Activated CD8-positive, alpha-beta memory T cell treated with anti-CD3 and anti-CD28 coated beads for 24 hours (primary cell): ENCODE data around the gene LHPP.
A peak's percentile ranks its signal among the peaks of the same experiment; 100 is the strongest.

Experiments used
- DNase-seq: peaks from one replicate; pipeline ENCODE4 v3.0.0-alpha.2; 2020

LHPP gene

DNA sequence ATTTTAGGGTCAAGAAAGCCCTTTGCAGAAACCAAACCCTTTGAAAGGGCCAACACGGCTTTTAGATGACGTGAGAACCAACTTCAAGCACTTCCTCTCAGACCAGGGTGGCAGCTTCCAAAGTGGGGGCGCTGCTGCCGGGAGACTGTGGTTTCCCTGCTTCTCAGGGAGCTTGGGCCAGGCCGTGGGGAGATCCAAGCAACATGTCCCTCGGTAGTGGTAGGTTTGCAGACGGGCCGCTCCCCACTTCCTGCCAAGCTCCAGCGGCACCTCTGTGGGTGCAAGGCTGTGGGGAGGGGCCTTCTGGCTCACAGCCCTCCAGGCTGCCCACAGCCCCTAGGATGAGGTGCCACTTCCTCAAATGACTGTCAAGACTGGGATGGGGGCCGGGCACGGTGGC is 150.1 kb downstream of the LHPP start:
- peak; percentile 75 for DNase-seq

DNA sequence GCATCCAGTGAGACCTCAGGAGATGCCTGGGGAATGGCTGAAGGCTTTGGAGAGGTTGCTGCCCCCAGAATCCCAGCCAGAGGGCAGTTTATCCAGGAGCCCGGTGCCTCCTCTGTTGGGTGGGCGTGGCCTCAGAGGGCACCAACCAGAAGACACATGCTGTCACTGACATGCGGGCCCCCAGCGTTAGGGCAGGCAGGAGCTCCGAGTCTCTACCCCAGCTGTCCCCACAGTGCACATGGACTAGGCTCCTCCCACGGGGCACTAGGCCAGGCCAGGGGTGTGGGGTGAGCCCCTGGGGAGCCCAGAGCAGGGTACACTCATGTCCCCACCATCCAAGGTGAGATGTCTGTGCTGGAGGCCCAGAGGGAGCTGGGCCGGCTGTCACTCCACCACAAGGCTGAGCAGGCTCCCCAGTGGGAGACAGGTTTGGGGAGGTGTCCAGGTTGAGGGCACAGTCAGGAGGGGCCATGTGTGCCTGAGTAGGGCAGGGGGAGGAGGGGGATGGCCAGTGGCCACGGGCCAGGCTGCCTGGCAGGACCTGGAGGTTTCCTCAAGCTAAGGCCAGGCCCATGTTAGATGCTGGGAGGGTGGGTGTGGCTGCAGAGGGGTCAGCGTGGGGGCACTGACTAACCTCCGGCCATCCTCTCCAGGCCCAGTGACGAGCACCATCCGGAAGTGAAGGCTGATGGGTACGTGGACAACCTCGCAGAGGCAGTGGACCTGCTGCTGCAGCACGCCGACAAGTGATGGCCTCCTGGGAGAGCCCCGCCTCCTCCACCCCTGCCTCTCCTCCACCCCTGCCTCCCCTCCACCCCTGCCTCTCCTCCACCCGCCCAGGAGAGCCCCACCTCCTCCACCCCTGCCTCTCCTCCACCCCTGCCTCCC is 151.2 kb downstream of the LHPP start:
- DNase-seq: no peak

DNA sequence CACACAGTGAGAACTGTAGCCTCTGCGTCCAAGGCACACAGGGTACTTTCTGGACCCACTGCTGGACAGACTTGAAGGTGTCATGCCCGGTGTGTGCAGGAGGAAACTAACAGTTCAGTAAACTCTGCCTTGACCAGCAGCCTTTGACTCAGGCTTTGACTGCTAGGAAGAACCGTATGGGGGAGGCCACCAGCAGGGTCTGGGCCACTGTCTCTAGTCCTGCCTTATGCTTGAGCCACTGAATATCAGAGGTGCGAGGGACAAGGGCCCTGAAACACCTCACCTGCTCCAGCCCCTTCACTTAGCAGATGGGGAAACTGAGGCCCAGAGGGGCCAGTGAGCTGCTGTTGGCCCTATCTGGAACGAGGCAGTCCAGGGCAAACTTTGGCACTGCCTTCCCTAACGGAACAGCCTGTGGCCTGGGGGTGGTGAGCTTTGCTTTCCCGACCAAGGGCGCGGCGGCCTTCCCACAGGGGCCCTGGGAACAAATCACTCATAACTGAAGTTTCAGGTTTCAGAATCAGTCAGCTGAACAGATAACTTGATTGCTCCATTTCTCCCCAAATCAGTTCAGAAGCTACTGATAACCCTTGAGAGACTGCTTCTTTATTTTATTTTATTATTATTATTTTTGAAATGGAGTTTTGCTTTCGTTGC is 152.5 kb downstream of the LHPP start:
- DNase-seq: peak; percentile 79

DNA sequence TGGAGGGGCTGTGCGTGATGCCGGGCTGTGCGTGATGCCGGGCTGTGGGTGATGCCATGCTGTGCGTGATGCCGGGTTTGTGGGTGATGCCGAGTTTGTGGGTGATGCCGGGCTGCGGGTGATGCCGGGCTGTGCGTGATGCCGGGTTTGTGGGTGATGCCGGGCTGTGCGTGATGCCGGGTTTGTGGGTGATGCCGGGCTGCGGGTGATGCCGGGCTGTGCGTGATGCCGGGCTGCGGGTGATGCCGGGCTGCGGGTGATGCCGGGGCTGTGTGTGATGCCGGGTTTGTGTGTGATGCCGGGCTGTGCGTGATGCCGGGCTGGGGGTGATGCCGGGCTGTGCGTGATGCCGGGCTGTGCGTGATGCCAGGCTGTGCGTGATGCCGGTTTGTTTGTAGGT is 153.6 kb downstream of the LHPP start:
- DNase-seq: no peak

DNA sequence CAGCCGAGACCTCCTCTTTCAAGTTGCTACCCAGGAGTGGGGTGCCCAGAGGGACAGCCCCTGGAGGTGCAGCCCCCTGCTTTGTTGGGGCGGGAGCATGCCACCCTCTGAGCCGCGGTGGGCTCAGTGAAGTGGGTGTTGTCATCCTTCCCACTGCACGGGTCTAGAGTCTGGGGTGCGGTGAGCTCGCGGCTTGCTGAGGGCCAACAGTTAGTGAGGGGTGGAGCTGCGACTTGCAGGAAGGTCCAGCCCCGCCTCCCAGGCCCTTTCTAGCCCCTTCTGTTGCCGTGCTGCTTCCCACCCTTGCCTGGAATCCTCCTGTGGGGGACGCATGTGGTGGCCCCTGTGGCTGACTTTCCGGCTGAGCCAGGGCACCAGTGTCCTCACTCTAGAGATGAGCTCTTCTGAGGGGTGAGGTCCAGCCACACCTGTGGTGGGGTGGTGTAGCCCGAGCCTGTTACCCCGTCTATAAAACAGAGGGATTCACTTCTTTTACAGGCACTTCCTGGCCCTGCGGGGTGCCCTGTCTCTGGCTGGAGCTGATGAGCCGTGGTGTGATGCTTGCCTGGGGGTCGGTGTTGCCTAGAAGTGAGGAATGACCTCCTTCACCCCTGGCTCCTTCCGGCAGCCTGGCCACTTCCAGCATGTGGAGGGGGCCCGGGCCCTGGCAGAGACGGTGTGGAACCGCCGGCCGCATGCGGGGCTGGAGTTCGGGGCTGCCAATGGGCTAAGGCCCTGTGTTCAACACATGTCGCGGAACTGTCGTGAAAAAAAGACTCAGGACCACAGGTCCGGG is 154.6 kb downstream of the LHPP start:
- DNase-seq: no peak

DNA sequence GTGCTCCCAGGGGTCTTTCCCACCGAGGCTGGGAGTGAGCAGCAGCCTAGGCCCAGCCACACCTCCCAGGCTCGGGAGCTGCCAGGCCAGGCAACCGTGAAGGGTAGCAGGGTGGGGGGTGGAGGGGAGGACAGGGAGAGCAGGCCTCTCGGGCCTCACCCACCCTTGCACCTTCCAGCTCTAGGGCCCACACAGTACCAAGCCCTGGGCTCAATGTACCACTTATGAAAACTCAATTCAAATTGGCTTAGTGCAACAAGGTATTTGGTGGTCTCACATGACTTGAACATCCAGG is 155.2 kb downstream of the LHPP start:
- DNase-seq: no peak

DNA sequence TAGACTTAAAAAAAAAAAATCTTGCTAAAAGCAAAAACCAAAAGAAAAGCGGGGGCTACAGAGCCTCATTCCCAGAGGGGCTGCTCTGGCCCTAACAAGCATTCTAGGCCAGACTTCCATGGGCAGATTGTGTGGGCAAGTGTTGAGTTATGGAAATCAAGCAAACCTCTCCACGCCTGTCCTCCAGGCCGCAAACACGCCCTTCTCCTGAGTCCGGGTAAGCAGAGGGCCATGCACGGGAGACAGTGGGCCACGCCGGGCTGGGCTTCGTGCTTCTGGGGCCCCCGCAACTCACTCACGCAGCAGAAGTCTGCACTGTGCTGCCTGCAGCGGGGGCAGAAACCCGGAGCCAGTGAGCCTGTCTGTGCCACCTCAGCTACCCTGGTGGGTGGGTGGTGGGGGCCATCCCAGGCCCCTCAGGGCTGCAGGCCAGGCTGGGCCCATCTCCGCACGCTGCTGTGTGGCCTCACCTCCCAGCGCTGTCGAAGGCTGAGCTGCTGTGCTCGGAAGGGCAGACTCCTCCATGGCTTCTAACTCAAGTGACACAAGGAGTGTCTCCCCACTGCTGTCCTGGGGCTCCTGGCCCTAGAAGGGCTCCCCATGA is 156.9 kb downstream of the LHPP start:
- DNase-seq: no peak

DNA sequence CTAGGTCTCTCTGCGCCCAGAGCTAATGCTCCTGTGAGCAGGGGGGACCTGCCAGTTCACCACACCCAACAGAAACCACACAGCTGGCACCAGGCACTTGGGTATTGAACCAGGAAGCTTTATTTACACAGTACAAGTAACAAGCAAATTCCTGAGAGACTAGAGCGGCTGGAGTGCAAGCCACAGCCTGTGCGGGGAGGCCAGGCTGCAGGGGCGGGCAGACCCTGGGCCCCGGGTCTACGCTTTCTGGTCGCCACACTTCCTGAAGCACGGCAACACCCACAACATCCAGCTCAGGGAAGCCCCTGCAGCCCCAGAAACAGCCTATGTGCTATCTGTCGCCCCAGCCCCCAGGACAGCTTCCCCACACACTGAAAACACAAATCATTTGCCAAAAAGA is 157.6 kb downstream of the LHPP start:
- no peak for DNase-seq

DNA sequence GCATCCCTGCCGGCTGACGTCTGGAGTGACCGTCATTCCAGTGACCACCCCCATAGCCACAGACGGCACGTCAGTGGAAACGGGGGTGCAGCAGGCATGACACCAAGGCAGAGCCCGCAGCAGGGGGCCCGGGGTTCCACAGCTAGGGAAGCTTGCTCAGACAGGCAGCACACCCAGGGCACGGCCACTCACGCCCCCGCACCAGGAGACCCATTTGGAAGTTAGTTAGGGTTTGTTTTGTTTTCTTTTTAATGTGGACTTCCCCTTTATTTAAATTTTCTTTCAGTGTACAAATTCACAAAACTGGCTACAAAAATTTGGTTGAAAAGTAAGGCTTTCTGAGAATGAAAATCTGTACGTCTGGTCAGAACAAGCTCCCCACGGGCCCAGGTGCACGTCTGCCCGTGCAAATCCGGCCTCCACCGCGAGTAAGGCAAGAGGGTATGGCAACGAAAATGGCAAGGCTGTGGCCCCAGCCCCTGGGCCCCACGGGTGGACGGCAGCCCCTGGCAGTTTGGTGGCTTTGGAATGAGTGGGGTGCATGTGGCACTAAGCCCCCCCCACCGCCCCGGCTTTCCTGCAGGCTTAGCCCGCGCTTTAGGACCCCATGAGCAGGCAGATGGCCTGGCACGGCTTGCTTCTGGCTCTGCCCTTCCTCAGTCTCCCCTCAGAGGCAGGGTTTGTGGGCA is 158.3 kb downstream of the LHPP start:
- DNase-seq: no peak

DNA sequence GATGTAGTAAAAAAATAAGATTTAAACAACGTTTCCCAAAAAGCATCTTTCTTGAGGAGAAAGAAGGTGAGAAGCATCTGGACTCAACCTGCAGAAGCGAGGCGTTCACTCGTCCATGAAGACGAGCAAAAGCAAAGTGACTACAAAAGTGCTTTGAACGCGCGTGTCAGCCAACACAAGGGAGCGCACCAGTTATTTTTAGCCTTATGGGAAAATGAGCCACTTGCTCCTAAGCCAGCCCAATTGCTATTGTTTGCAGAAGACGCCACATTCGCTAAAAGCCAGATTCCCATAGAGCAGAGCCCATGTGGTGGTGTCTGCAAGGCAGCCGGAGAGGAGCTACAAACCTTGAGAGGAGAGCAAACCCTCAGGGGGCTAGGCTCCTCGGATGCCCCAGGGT is 160.0 kb downstream of the LHPP start:
- no peak for DNase-seq

DNA sequence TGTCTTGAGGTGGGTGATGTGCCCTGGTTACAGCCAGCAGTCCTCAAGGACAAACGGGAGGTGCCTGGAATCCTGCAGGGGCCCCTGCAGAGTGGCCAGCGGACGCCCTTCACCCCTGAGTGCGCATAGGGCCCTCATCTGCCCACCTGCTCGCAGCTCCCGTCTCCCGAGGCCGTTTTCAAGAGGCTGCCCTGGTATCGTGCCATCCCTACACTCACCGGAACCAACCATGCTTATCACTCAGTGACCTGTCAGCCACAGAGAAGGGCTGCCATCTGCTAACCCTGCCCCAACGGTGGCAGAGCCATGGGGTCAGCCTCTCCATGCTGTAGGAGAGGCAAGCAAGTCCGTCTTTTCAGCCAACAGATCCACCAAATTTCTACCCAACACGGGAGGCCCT is 160.5 kb downstream of the LHPP start:
- DNase-seq: no peak

DNA sequence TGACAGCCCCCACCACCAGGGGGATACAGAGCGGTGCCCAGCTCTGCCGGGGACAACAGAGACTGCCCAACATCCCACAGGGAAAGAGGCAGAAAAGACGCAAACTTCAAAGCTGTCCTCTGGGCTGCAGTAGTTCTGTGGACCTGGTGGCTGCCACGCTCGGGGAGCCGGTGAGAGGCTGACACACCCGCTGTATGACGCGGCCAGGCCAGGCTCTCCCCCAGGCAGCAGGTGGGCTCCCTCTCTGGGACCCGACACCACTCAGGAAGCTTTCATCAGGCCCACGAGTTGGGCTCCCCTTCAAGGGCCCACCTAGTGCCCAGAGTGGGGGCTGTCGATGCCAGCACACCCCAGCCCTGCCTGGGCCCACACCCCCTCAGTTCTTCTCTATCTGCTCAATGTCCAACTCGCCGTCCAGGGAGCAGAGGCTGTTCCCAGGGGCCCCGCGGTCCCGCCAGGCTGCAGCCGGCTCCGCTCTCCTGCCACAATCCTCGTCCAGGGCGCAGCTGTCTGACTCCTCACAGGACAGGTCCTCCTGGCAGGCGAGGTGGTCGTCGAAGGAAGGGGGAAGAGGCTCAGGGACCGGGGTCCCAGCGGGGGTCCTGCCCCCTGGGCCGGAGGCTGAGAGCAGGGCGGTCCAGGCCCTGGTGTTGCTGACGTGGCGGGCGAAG is 161.4 kb downstream of the LHPP start:
- no peak for DNase-seq

DNA sequence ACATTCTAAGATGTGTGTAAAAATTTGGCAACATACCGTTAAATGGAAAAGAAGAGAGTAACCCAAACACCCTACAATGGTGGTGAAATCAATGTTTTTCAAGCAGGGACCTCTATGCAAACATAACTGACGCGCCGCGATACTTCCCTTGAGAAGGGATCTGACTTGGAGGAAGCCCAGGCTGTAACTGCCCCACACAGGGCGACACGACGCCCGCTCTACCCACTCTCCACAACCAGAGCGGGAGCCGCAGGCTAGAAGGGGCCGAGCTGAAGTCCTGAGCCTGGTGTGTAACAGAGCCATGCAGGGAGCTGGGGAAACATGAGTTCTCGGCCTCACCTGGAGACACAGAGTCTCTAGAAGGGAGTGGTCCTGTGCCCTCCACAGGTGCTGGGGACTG is 162.4 kb downstream of the LHPP start:
- DNase-seq: no peak

DNA sequence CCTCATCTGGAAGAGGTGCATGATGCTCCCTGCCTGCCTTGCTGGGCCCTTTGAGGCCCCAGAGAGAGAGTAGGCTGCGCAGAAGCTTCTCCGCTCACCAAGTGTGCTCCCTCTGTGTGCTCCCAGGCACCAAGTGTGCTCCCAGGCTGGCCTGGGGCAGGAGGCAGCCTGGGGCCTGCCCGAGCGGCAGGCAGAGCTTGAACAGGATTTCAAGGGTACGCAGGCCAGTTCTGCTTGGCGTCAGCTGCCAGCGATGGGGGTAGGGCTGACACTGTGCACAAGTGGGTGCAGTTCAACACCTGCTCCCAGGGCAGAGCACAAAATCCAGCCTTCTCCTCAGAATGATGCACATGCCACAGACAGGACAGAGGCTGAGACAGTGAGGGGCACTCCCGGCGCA is 162.8 kb downstream of the LHPP start:
- DNase-seq: no peak

DNA sequence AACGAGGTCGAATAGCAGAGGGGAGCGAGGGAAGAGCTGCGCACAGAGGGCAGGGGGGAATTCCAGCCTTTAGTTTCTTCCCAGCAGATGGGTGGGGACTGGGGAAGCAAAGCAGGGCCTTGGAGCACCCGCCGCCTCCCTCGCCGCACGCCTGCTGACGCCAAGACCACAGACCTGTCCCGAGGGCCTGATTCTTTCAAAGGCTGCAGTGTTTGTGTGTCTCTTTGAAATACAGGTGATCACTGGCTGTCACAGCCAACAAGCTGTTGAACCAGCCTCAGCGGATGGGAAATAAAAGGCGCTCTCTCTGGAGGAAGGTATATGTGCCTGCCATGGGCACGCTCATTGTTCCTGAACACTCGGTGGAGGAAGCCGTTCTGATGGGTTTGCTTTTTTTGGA is 163.3 kb downstream of the LHPP start:
- no peak for DNase-seq

DNA sequence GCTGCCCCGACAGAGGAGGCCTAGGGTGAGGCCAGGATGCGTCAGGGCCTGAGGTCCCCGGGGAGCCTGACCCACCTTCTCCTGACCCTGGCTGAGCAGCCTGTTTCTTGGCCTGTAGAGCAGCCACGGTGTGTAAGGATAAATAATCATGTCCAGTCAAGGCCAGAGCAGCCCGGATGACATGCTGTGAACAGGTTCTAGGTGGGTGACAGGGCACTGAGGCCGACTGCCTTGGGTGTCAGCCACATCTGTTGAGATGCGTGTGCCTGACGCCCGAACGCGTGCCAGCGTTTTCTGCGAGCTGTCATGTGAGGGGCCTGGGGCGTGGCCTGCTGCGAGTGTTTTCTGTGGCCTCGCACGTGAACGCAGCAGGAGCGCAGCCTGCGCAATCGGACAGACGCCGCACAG is 164.2 kb downstream of the LHPP start:
- DNase-seq: no peak

DNA sequence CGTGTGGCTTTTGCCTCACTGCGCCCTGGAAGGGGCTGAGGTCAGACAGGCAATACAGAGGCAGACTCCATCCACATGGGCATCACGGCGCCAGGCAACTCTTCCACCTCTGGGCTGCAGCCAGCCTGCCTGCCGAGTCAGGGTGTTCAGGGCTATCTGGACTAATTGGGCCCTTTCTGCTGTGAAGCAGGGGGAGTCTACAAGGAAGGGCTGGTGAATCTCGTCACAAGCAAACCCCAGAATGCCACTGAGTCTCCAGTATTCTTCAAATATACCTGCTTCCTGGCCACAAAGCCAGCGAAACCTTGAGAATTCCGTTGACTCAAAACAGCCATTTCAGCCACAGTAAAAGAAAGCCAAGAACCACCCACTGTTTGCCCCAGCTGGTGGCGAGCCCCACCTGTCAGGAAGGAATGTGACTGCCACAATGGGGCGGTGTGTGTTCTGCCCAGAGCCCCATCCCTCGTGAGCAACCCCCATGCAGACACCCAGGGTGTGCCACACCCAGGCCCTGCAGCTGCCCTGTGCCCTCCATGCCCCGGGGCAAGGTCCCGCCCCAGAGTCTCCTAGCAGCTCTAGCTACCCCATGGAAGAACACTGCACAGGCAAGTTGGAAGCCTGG is 165.2 kb downstream of the LHPP start:
- DNase-seq: peak; percentile 81

DNA sequence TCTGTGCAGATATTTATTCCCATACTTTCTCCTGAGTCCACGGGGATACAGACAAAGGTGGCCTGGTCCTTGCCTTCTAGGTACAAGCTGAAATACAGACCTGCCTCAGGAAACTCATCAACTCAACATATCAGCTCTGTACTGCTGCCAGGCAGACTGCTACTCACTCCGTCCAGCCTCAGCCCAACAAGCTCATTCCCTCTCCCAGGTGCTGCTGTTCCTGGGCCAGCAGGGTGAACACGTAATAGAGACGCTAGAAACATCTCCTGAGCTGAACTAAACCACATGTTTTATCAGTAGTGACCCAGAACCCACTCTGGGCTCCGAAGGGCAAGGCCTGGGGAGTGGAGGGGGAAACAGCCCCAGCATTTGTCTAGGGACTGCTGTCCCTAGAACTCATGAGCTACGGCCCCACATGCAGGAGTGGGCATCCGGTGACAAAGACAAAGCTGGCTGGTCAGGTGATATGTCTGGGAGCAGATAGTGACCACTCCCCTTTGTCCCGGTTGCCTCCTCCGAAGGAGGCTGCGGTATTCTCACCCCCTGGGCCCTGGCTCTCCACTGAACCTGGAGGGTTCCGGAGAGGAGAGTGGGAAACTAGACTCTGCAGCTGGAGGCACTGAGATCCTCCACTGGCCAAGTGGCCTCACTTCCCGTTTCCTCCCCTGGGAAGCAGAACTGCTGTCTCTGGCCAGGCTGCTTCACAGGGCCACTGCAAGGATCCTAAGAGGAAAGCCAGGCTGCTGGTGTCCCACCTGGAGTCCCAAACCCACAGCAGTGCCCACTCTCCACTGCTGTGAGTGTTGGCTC is 166.4 kb downstream of the LHPP start:
- no peak for DNase-seq

DNA sequence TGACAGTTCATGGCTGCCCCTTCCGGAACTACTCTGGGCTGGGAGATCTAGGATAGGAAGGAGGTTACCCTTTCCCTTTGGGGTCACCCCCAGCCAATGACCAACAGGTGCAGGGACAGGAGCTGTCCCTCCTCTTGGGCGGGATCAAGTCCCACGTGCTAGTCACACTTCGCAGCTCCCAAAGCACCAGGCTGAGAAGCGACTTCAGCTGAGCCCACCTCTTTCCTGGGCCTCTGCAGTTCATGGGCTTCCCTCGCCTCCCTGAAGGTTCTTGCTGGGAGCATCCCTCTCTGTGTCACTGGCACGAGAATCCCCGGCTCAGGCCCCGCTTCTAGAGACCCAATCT is 167.0 kb downstream of the LHPP start:
- DNase-seq: no peak

DNA sequence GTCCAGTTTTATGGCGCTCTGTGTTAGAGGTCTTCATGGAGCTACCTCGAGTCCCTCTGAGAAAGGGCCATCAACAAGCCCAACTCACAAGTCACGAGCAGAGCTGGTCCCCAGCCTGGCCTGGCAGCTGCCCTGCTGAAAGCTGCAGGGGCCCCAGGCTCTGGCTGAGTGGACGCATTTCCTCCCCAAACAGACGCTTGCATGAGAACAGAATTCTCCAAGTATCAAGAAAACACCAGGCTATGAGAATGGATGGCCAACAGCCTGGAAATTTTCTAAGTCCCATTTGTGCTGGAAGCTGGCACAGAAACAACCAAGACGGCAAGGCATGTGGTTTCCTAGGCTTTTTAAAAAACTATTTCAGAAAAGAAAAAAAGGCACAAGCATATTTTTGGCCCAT is 167.8 kb downstream of the LHPP start:
- DNase-seq: no peak

DNA sequence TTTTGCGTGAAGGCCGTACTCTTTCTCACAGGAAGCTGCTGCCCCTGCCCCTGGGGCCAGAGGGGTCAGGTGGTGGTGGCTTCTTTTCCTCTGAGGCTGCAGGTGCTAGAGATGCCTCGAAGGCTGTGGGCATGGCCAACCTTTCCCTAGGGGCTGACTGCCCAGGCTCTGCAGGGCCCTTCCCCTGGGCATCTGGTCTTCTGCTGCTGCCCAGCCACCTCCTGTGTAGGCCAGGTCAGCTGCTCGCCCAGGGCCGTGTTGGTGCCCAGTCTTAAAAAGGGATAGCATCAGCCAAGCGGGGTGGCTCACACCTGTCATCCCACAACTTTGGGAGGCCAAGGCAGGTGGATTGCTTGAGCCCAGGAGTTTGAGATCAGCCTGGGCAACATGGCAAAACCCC is 168.2 kb downstream of the LHPP start:
- DNase-seq: no peak
